GM06990 (cell line): ENCODE results near the gene ADGRG1.

Experiments
- DNase-seq: peaks from one replicate; pipeline ENCODE4 v3.0.0-alpha.2; 2011; ENCODE audit not compliant: insufficient read length; ENCODE audit errors: extremely low read depth
- H3K27me3 ChIP-seq: replicated peaks from 2 replicates; pipeline ENCODE4 v1.6.0; 2011; ENCODE audit warnings: low read length; ENCODE audit not compliant: control insufficient read depth, insufficient read depth
- H3K36me3 ChIP-seq: 2 replicates; pipeline ENCODE4 v1.5.1; 2011; ENCODE audit warnings: low read length; ENCODE audit not compliant: control insufficient read depth, insufficient read depth
- H3K4me3 ChIP-seq: replicated peaks from 2 replicates; pipeline ENCODE4 v1.5.1; 2011; ENCODE audit warnings: low read depth, mild to moderate bottlenecking, control low read depth, low read length
- TF ChIP-seq, protein P1 (sequence below): IDR thresholded peaks from 2 replicates; pipeline ENCODE4 v1.5.1; 2011; ENCODE audit warnings: low read length, control low read depth, mild to moderate bottlenecking, inconsistent platforms; ENCODE audit not compliant: insufficient read depth, poor library complexity, severe bottlenecking

ADGRG1 gene

GRCh38 chr16:57649443-57649751 lies 21.0 kb downstream of the ADGRG1 start:
- H3K36me3 ChIP-seq, result no peaks in the 10 kb centered on the region
- no peak for DNase-seq
- TF ChIP-seq, protein P1, sequence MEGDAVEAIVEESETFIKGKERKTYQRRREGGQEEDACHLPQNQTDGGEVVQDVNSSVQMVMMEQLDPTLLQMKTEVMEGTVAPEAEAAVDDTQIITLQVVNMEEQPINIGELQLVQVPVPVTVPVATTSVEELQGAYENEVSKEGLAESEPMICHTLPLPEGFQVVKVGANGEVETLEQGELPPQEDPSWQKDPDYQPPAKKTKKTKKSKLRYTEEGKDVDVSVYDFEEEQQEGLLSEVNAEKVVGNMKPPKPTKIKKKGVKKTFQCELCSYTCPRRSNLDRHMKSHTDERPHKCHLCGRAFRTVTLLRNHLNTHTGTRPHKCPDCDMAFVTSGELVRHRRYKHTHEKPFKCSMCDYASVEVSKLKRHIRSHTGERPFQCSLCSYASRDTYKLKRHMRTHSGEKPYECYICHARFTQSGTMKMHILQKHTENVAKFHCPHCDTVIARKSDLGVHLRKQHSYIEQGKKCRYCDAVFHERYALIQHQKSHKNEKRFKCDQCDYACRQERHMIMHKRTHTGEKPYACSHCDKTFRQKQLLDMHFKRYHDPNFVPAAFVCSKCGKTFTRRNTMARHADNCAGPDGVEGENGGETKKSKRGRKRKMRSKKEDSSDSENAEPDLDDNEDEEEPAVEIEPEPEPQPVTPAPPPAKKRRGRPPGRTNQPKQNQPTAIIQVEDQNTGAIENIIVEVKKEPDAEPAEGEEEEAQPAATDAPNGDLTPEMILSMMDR, result no peak

GRCh38 chr16:57649846-57650245 lies 21.4 kb downstream of the ADGRG1 start:
- Histone ChIP-seq H3K27me3 (no peaks in the 10 kb centered on the region), H3K36me3 (no peaks in the 10 kb centered on the region), H3K4me3 (no peak overlapping the region)
- no peak for DNase-seq
- TF ChIP-seq, protein P1, result no peak

More at GRCh38 chr16:57649443-57649751, 21.0 kb downstream of the ADGRG1 start:
- 0 out of 2 replicates have a peak, but pooled peaks cover under 1% of the 10 kb centered on the region for H3K27me3 ChIP-seq
- H3K4me3 ChIP-seq, result no peak overlapping the region

GRCh38 chr16:57651344-57652333 lies 23.2 kb downstream of the ADGRG1 start:
- no peaks in the 10 kb centered on the region for H3K36me3 ChIP-seq
- H3K4me3 ChIP-seq, result no peak overlapping the region
- TF ChIP-seq, protein P1, result no peak
- no peaks in the 10 kb centered on the region; the same call in 1 of the 2 replicates for H3K27me3 ChIP-seq
- DNase-seq, result no peak

- no peaks in the 10 kb centered on the region; the same call in 1 of the 2 replicates for H3K27me3 ChIP-seq
- no peak overlapping the region for H3K4me3 ChIP-seq
- TF ChIP-seq, protein P1, result no peak
- DNase-seq, result no peak
- no peaks in the 10 kb centered on the region for H3K36me3 ChIP-seq
Observed at GRCh38 chr16:57652695-57653471, 24.5 kb downstream of the ADGRG1 start.

DNA sequence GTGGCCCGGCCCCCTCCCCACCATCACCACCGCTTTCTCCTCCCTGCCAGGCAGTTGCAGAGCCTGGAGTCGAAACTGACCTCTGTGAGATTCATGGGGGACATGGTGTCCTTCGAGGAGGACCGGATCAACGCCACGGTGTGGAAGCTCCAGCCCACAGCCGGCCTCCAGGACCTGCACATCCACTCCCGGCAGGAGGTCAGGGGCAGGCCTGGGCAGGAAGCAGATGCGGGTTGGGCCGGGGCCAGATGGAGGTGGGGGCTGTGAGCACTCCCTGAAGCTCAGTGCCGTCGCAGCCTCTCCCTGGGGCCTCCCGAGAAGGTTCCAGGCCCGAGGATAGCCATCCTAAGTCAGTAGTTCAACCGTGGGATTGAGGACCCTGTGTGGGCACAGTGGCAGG lies 25.5 kb downstream of the ADGRG1 start:
- Histone ChIP-seq H3K4me3 (no peak overlapping the region), H3K27me3 (no peaks in the 10 kb centered on the region; the same call in none of the 2 replicates), H3K36me3 (no peaks in the 10 kb centered on the region)
- TF ChIP-seq, protein P1, result no peak
- no peak for DNase-seq
